ENCODE results near the gene MACF1.
A peak's percentile ranks its signal among the peaks of the same experiment; 100 is the strongest.

The MACF1 gene

DNA sequence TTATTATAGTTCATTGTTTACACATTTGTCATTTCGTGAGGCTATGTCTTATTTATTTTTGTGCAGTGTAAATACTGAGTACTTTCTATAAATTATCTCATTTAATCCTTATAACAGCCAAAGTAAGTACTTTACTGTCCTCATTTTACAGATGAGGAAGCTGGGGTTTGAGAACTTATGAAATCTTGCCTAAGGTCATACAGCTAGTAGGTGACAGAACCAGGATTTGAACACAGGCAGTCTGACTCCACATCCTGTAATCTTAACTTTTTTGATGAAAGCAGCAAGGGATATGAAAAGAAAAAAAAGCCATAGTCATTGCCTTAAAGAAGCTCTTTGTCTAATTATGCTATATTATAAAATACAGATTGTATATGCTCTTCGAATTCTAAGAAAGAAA, 179.8 kb downstream of the MACF1 start:
- WGBS (ENCODE audit: insufficient coverage), result no CpG with 5 or more reads among the region's 2 CpGs
- H3K9me3 ChIP-seq (ENCODE audit: control extremely low read depth in 1 of 5, control insufficient read depth in 4 of 5, insufficient read depth in 2 of 5, low read depth in 1 of 5, low read length in 4 of 5), result no peaks in the 10 kb centered on the region
- H3K4me3 ChIP-seq (ENCODE audit: control insufficient read depth in 1 of 7, extremely low read depth in 1 of 7, insufficient read depth in 4 of 7, low read depth in 2 of 7, low read length in 6 of 7), result no peak overlapping the region
- ChIA-PET CTCF (interaction anchor here (1.5 to 1.6 kb wide), 2 partner anchors 26 to 154 kb away, joined by 3 to 6 read pairs; no protein-coding TSS in a partner anchor), POLR2A (no interaction called here)
- no peak overlapping the region for H3K27ac ChIP-seq (ENCODE audit: insufficient read depth in 1 of 2, low read depth in 1 of 2, low read length in 2 of 2, poor library complexity in 1 of 2, severe bottlenecking in 2 of 2)
- peaks cover 22 to 90% (median 74%) of the 10 kb centered on the region in 4 experiments for H3K36me3 ChIP-seq (ENCODE audit: control insufficient read depth in 4 of 4, insufficient read depth in 4 of 4, low read length in 3 of 4)
- no peaks in the 10 kb centered on the region for H3K27me3 ChIP-seq (replicated peaks in 2 of 5; ENCODE audit: control insufficient read depth in 4 of 5, insufficient read depth in 5 of 5, low read length in 4 of 5)
- DNase-seq, result no peak
- H3K4me1 ChIP-seq (ENCODE audit: control extremely low read depth in 1 of 4, control insufficient read depth in 4 of 4, insufficient read depth in 4 of 4, low read length in 3 of 4), result no peaks in the 10 kb centered on the region

DNA sequence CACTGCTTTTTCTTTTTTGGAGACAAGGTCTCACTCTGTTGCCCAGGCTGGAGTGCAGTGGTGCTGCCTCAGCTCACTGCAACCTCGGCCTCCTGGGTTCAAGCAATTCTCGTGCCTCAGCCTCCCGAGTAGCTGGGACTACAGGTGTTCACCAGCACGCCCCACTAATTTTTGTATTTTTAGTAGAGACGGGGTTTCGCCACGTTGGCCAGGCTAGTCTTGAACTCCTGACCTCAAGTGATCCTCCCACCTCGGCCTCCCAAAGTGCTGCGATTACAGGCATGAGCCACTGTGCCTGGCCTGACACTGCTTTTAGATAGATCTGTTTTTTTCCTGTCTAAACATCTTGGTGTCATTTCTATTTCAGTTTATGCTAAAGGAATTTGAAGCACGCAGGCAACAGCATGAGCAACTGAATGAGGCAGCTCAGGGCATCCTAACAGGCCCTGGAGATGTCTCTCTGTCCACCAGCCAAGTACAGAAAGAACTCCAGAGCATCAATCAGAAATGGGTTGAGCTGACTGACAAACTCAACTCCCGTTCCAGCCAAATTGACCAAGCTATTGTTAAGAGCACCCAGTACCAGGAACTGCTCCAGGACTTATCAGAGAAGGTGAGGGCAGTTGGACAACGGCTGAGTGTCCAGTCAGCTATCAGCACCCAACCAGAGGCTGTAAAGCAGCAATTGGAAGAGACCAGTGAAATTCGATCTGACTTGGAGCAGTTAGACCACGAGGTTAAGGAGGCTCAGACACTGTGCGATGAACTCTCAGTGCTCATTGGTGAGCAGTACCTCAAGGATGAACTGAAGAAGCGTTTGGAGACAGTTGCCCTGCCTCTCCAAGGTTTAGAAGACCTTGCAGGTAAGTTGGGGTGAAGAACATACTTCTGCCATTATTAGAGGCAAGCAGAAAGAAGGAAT, 180.8 kb downstream of the MACF1 start:
- no peaks in the 10 kb centered on the region for H3K4me1 ChIP-seq (ENCODE audit: control extremely low read depth in 1 of 4, control insufficient read depth in 4 of 4, insufficient read depth in 4 of 4, low read length in 3 of 4)
- H3K36me3 ChIP-seq (ENCODE audit: control insufficient read depth in 4 of 4, insufficient read depth in 4 of 4, low read length in 3 of 4), result peaks cover 21 to 90% (median 72%) of the 10 kb centered on the region in 4 experiments
- no peaks in the 10 kb centered on the region for H3K27me3 ChIP-seq (replicated peaks in 2 of 5; ENCODE audit: control insufficient read depth in 4 of 5, insufficient read depth in 5 of 5, low read length in 4 of 5)
- DNase-seq, result no peak
- H3K27ac ChIP-seq (ENCODE audit: insufficient read depth in 1 of 2, low read depth in 1 of 2, low read length in 2 of 2, poor library complexity in 1 of 2, severe bottlenecking in 2 of 2), result no peak overlapping the region
- H3K4me3 ChIP-seq (ENCODE audit: control insufficient read depth in 1 of 7, extremely low read depth in 1 of 7, insufficient read depth in 4 of 7, low read depth in 2 of 7, low read length in 6 of 7), result no peak overlapping the region
- CTCF ChIA-PET, result interaction anchor here (0.6 to 1.6 kb wide), 3 partner anchors 25 to 153 kb away, joined by 3 to 6 read pairs (median 3); no protein-coding TSS in a partner anchor
- POLR2A ChIA-PET, result no interaction called here
- 97% methylated on average over 16 of the region's 16 CpGs for WGBS (ENCODE audit: insufficient coverage)
- no peaks in the 10 kb centered on the region for H3K9me3 ChIP-seq (ENCODE audit: control extremely low read depth in 1 of 5, control insufficient read depth in 4 of 5, insufficient read depth in 2 of 5, low read depth in 1 of 5, low read length in 4 of 5)

DNA sequence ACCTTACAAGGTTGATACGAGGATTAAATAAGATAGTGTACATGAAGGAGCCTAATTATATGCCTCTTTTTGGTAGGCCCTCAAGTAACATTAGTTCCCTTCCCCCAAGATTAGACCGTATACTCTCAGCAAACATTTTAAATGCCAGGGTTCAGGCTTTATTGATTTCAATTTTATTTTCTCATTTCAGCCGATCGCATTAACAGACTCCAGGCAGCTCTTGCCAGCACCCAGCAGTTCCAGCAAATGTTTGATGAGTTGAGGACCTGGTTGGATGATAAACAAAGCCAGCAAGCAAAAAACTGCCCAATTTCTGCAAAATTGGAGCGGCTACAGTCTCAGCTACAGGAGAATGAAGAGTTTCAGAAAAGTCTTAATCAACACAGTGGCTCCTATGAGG, 182.5 kb downstream of the MACF1 start:
- H3K27me3 ChIP-seq (replicated peaks in 2 of 5; ENCODE audit: control insufficient read depth in 4 of 5, insufficient read depth in 5 of 5, low read length in 4 of 5), result no peaks in the 10 kb centered on the region
- H3K4me3 ChIP-seq (ENCODE audit: control insufficient read depth in 1 of 7, extremely low read depth in 1 of 7, insufficient read depth in 4 of 7, low read depth in 2 of 7, low read length in 6 of 7), result no peak overlapping the region
- peaks cover 24 to 89% (median 66%) of the 10 kb centered on the region in 4 experiments for H3K36me3 ChIP-seq (ENCODE audit: control insufficient read depth in 4 of 4, insufficient read depth in 4 of 4, low read length in 3 of 4)
- DNase-seq, result no peak
- no peaks in the 10 kb centered on the region for H3K9me3 ChIP-seq (ENCODE audit: control extremely low read depth in 1 of 5, control insufficient read depth in 4 of 5, insufficient read depth in 2 of 5, low read depth in 1 of 5, low read length in 4 of 5)
- 97% methylated on average over 5 of the region's 5 CpGs for WGBS (ENCODE audit: insufficient coverage)
- H3K4me1 ChIP-seq (ENCODE audit: control extremely low read depth in 1 of 4, control insufficient read depth in 4 of 4, insufficient read depth in 4 of 4, low read length in 3 of 4), result no peaks in the 10 kb centered on the region
- ChIA-PET CTCF (interaction anchor here (0.9 to 1.6 kb wide), 6 partner anchors 11 to 152 kb away, joined by 3 to 7 read pairs (median 4); no protein-coding TSS in a partner anchor), POLR2A (no interaction called here)
- no peak overlapping the region for H3K27ac ChIP-seq (ENCODE audit: insufficient read depth in 1 of 2, low read depth in 1 of 2, low read length in 2 of 2, poor library complexity in 1 of 2, severe bottlenecking in 2 of 2)

DNA sequence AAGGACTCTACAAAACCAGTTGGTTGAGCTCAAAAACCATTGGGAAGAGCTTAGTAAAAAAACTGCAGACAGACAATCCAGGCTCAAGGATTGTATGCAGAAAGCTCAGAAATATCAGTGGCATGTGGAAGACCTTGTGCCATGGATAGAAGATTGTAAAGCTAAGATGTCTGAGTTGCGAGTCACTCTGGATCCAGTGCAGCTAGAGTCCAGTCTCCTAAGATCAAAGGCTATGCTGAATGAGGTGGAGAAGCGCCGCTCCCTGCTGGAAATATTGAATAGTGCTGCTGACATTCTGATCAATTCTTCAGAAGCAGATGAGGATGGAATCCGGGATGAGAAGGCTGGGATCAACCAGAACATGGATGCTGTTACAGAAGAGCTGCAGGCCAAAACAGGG, 183.0 kb downstream of the MACF1 start:
- no peaks in the 10 kb centered on the region for H3K4me1 ChIP-seq (ENCODE audit: control extremely low read depth in 1 of 4, control insufficient read depth in 4 of 4, insufficient read depth in 4 of 4, low read length in 3 of 4)
- CTCF ChIA-PET, result interaction anchor here (0.9 to 1.6 kb wide), 7 partner anchors 11 to 152 kb away, joined by 3 to 7 read pairs (median 4); no protein-coding TSS in a partner anchor
- no peak overlapping the region for H3K27ac ChIP-seq (ENCODE audit: insufficient read depth in 1 of 2, low read depth in 1 of 2, low read length in 2 of 2, poor library complexity in 1 of 2, severe bottlenecking in 2 of 2)
- H3K4me3 ChIP-seq (ENCODE audit: control insufficient read depth in 1 of 7, extremely low read depth in 1 of 7, insufficient read depth in 4 of 7, low read depth in 2 of 7, low read length in 6 of 7), result no peak overlapping the region
- WGBS (ENCODE audit: insufficient coverage), result 92% methylated on average over 4 of the region's 4 CpGs
- peaks cover 25 to 87% (median 66%) of the 10 kb centered on the region in 4 experiments for H3K36me3 ChIP-seq (ENCODE audit: control insufficient read depth in 4 of 4, insufficient read depth in 4 of 4, low read length in 3 of 4)
- no peak for DNase-seq
- H3K27me3 ChIP-seq (replicated peaks in 2 of 5; ENCODE audit: control insufficient read depth in 4 of 5, insufficient read depth in 5 of 5, low read length in 4 of 5), result no peaks in the 10 kb centered on the region
- H3K9me3 ChIP-seq (ENCODE audit: control extremely low read depth in 1 of 5, control insufficient read depth in 4 of 5, insufficient read depth in 2 of 5, low read depth in 1 of 5, low read length in 4 of 5), result no peaks in the 10 kb centered on the region
- POLR2A ChIA-PET, result no interaction called here

DNA sequence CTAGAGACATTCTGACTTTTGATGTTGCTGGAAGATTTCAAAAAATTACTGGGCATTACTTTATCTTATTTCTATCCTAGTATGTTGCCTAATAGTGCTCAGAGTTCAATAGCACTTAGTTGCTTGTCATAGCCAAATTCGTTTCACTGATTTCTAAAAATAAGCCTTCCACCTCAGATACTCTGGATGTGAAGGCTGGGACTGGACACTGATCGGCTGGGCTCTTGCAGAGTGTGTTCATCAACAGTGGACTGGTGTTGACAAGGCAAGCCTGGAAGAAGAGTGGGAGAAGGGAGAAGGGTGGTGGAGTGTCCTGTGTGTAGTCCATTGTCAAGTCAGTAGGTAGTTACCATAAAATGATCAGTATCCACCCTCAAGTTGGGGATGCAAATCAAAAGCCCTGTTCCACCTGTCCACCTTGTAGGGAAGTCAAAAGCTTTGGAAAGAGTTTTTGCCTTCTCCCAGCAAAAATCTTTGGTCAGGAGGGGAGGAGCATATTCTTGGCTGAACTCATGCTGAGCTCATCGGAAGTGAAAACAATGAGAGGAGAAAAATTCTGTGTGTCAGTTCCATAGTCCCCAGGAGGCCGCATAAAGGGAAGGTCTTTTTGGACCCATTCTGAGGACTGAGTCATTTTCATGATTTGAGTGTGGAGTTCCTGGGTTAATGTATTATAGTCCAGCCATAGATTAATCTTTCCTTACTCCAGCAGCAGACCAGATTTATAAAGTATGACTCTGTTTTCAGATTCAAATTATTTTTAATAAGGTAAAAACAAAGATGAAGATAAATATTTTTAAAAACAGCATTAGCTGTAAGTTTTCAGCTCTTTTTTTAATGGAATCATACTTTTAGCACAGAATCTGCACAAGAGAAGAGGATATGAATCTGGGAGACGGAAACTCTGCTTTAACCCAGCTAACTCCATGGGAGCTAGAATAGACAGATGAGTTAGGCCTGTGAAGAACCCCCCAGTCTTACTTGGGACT, 187.5 kb downstream of the MACF1 start:
- Histone ChIP-seq H3K27me3 (replicated peaks in 2 of 5; ENCODE audit: control insufficient read depth in 4 of 5, insufficient read depth in 5 of 5, low read length in 4 of 5) (no peaks in the 10 kb centered on the region), H3K36me3 (ENCODE audit: control insufficient read depth in 4 of 4, insufficient read depth in 4 of 4, low read length in 3 of 4) (peaks cover 20 to 64% (median 43%) of the 10 kb centered on the region in 4 experiments), H3K9me3 (ENCODE audit: control extremely low read depth in 1 of 5, control insufficient read depth in 4 of 5, insufficient read depth in 2 of 5, low read depth in 1 of 5, low read length in 4 of 5) (no peaks in the 10 kb centered on the region), H3K4me3 (ENCODE audit: control insufficient read depth in 1 of 7, extremely low read depth in 1 of 7, insufficient read depth in 4 of 7, low read depth in 2 of 7, low read length in 6 of 7) (no peak overlapping the region), H3K27ac (ENCODE audit: insufficient read depth in 1 of 2, low read depth in 1 of 2, low read length in 2 of 2, poor library complexity in 1 of 2, severe bottlenecking in 2 of 2) (peak overlapping the region in 1 of 2 experiments; percentile 58), H3K4me1 (ENCODE audit: control extremely low read depth in 1 of 4, control insufficient read depth in 4 of 4, insufficient read depth in 4 of 4, low read length in 3 of 4) (peaks cover 4 to 14% (median 10%) of the 10 kb centered on the region in 4 experiments)
- no peak for DNase-seq
- POLR2A ChIA-PET, result no interaction called here
- CTCF ChIA-PET, result interaction anchor here (0.7 to 1.5 kb wide), 3 partner anchors 13 to 23 kb away, joined by 3 to 4 read pairs (median 4); no protein-coding TSS in a partner anchor
- 93% methylated on average over 3 of the region's 5 CpGs for WGBS (ENCODE audit: insufficient coverage)

DNA sequence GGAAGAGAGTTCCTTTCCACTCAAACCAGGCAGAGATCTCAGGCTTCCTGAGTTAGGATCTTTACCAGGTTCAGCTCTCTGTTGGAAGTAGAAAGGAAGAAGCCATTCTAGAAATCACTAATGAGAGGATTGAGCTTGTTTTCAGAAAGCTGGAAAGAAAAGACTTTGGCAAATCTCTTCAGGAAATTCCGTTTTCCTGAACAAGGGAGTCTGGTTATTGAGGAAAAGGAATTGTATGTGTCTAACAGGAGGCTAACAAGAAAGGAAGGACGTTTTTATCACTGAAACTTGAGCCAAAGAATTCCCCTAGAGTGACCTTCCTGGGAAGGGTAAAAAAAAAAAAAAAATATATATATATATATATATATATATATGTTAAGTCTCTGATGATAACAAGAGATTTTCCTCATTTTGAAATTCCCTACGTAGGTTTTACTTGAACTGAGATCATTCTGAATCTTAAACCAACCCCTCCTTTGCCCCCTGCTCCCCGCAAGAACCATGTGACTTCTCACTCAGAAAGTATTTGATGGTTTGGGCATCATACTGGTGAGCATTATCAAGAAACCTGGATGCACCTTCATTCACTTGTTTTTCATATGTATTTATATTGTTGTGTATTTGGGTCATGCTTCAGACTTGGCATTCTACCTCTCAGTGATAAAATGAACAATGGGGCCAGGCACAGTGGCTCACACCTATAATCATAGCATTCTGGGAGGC, 188.5 kb downstream of the MACF1 start:
- no peak for DNase-seq
- H3K9me3 ChIP-seq (ENCODE audit: control extremely low read depth in 1 of 5, control insufficient read depth in 4 of 5, insufficient read depth in 2 of 5, low read depth in 1 of 5, low read length in 4 of 5), result no peaks in the 10 kb centered on the region
- peak overlapping the region in 1 of 2 experiments; percentile 41 for H3K27ac ChIP-seq (ENCODE audit: insufficient read depth in 1 of 2, low read depth in 1 of 2, low read length in 2 of 2, poor library complexity in 1 of 2, severe bottlenecking in 2 of 2)
- CTCF ChIA-PET, result interaction anchor here (0.7 to 2.2 kb wide), 3 partner anchors 15 to 22 kb away, joined by 3 to 12 read pairs (median 4); no protein-coding TSS in a partner anchor
- peaks cover 16 to 53% (median 32%) of the 10 kb centered on the region in 4 experiments for H3K36me3 ChIP-seq (ENCODE audit: control insufficient read depth in 4 of 4, insufficient read depth in 4 of 4, low read length in 3 of 4)
- POLR2A ChIA-PET, result no interaction called here
- 83% methylated on average over 1 of the region's 4 CpGs for WGBS (ENCODE audit: insufficient coverage)
- H3K4me1 ChIP-seq (ENCODE audit: control extremely low read depth in 1 of 4, control insufficient read depth in 4 of 4, insufficient read depth in 4 of 4, low read length in 3 of 4), result peaks cover 7 to 20% (median 15%) of the 10 kb centered on the region in 4 experiments
- H3K4me3 ChIP-seq (ENCODE audit: control insufficient read depth in 1 of 7, extremely low read depth in 1 of 7, insufficient read depth in 4 of 7, low read depth in 2 of 7, low read length in 6 of 7), result no peak overlapping the region
- H3K27me3 ChIP-seq (replicated peaks in 2 of 5; ENCODE audit: control insufficient read depth in 4 of 5, insufficient read depth in 5 of 5, low read length in 4 of 5), result no peaks in the 10 kb centered on the region
